Measurements from ENCODE around the gene ADAM17. TPM values are rescaled to one million over a fixed set of nuclear protein-coding genes. Genes with fewer than 3 reads are reported as not detected.

The ADAM17 gene
- polyA plus RNA-seq, 1 donor from 2014 or later, result 32.6 TPM

DNA sequence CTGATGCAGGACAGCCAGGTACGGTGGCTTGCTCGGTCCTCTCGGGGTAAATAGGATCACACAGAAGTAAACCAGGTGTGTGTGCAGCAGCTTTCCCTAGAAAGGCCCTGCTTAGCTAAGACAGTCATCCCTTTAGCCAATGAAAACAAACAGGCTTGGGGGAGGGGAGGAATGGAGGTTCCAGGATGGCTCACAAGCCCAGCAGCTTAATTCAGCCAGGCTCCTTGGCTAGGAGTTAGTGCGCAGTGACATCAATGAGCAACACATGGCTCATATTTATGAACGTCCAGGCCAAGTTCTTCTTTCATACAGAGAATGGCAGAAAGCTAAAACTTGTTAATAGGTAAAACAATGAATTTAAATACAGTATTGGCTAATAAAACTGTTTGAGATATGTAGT lies 71.1 kb downstream of the ADAM17 start:
- H3K9me2 ChIP-seq (ENCODE audit: insufficient read depth, low read length), result no peaks in the 10 kb centered on the region
- TF ChIP-seq MXI1 (conservative IDR thresholded peaks at IDR 0.05; ENCODE audit: poor library complexity, severe bottlenecking) (no peak), POLR2AphosphoS5 (IDR thresholded peaks at IDR 0.05) (no peak), TAF1 (IDR thresholded peaks at IDR 0.05; ENCODE audit: low read depth) (no peak), EZH2 (IDR thresholded peaks at IDR 0.05; ENCODE audit: borderline replicate concordance, insufficient read depth, low read length, poor library complexity, severe bottlenecking) (no peak), EP300 (conservative IDR thresholded peaks at IDR 0.05; ENCODE audit: poor library complexity, severe bottlenecking) (no peak), RAD21 (conservative IDR thresholded peaks at IDR 0.05) (no peak), SMC3 (conservative IDR thresholded peaks at IDR 0.05; ENCODE audit: poor library complexity) (no peak)
- TF ChIP-seq, protein P1, sequence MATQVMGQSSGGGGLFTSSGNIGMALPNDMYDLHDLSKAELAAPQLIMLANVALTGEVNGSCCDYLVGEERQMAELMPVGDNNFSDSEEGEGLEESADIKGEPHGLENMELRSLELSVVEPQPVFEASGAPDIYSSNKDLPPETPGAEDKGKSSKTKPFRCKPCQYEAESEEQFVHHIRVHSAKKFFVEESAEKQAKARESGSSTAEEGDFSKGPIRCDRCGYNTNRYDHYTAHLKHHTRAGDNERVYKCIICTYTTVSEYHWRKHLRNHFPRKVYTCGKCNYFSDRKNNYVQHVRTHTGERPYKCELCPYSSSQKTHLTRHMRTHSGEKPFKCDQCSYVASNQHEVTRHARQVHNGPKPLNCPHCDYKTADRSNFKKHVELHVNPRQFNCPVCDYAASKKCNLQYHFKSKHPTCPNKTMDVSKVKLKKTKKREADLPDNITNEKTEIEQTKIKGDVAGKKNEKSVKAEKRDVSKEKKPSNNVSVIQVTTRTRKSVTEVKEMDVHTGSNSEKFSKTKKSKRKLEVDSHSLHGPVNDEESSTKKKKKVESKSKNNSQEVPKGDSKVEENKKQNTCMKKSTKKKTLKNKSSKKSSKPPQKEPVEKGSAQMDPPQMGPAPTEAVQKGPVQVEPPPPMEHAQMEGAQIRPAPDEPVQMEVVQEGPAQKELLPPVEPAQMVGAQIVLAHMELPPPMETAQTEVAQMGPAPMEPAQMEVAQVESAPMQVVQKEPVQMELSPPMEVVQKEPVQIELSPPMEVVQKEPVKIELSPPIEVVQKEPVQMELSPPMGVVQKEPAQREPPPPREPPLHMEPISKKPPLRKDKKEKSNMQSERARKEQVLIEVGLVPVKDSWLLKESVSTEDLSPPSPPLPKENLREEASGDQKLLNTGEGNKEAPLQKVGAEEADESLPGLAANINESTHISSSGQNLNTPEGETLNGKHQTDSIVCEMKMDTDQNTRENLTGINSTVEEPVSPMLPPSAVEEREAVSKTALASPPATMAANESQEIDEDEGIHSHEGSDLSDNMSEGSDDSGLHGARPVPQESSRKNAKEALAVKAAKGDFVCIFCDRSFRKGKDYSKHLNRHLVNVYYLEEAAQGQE (IDR thresholded peaks at IDR 0.05; ENCODE audit: borderline replicate concordance), result no peak
- TF ChIP-seq, protein P2, sequence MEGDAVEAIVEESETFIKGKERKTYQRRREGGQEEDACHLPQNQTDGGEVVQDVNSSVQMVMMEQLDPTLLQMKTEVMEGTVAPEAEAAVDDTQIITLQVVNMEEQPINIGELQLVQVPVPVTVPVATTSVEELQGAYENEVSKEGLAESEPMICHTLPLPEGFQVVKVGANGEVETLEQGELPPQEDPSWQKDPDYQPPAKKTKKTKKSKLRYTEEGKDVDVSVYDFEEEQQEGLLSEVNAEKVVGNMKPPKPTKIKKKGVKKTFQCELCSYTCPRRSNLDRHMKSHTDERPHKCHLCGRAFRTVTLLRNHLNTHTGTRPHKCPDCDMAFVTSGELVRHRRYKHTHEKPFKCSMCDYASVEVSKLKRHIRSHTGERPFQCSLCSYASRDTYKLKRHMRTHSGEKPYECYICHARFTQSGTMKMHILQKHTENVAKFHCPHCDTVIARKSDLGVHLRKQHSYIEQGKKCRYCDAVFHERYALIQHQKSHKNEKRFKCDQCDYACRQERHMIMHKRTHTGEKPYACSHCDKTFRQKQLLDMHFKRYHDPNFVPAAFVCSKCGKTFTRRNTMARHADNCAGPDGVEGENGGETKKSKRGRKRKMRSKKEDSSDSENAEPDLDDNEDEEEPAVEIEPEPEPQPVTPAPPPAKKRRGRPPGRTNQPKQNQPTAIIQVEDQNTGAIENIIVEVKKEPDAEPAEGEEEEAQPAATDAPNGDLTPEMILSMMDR (IDR thresholded peaks at IDR 0.05; ENCODE audit: poor library complexity, severe bottlenecking), result no peak
- H3K9ac ChIP-seq (ENCODE audit: low read length), result no peak overlapping the region
- no peak overlapping the region for H3K27ac ChIP-seq (ENCODE audit: low read length)
- no peaks in the 10 kb centered on the region for H3K79me2 ChIP-seq (replicated peaks; ENCODE audit: insufficient read depth, low read length)
- H3K9me3 ChIP-seq (ENCODE audit: low read length), result no peaks in the 10 kb centered on the region
- no peaks in the 10 kb centered on the region for H3F3A ChIP-seq (ENCODE audit: insufficient read depth, low read length, poor library complexity, severe bottlenecking)
- no peaks in the 10 kb centered on the region for H3K27me3 ChIP-seq (ENCODE audit: insufficient read depth, low read depth, low read length)
- H3K4me2 ChIP-seq (ENCODE audit: low read length), result no peak overlapping the region
- no peak overlapping the region for H3K4me3 ChIP-seq (ENCODE audit: low read length)
- no peak overlapping the region for H2AFZ ChIP-seq (ENCODE audit: low read depth, low read length)
- no peaks in the 10 kb centered on the region for H3K36me3 ChIP-seq (ENCODE audit: insufficient read depth, low read length)
- H4K20me1 ChIP-seq (ENCODE audit: insufficient read depth), result no peaks in the 10 kb centered on the region

DNA sequence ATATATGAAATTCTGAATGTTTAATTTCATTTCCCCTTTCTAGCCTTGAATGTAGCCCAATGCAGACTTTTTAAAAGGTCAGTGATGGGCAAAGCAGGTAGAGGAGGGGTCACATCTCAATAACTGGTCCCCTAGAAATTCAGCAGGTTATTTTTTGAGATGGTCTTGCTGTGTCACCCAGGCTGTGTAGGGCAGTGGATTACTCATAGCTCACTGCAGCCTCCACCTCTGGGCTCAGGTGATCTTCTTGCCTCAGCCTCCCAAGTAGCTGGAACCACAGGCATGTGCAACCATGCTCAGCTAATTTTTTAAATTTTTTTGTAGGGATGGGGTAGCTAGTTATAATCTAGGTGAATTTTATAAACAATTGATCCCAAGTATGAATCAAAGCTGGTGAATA lies 72.5 kb downstream of the ADAM17 start:
- H3K79me2 ChIP-seq (replicated peaks; ENCODE audit: insufficient read depth, low read length), result no peaks in the 10 kb centered on the region
- no peak overlapping the region for H3K4me3 ChIP-seq (ENCODE audit: low read length)
- H3K27ac ChIP-seq (ENCODE audit: low read length), result no peak overlapping the region
- no peaks in the 10 kb centered on the region for H3F3A ChIP-seq (ENCODE audit: insufficient read depth, low read length, poor library complexity, severe bottlenecking)
- TF ChIP-seq MXI1 (conservative IDR thresholded peaks at IDR 0.05; ENCODE audit: poor library complexity, severe bottlenecking) (no peak), EZH2 (IDR thresholded peaks at IDR 0.05; ENCODE audit: borderline replicate concordance, insufficient read depth, low read length, poor library complexity, severe bottlenecking) (no peak), TAF1 (IDR thresholded peaks at IDR 0.05; ENCODE audit: low read depth) (no peak), SMC3 (conservative IDR thresholded peaks at IDR 0.05; ENCODE audit: poor library complexity) (no peak), POLR2AphosphoS5 (IDR thresholded peaks at IDR 0.05) (no peak), EP300 (conservative IDR thresholded peaks at IDR 0.05; ENCODE audit: poor library complexity, severe bottlenecking) (no peak), RAD21 (conservative IDR thresholded peaks at IDR 0.05) (no peak)
- TF ChIP-seq, protein P1 (IDR thresholded peaks at IDR 0.05; ENCODE audit: borderline replicate concordance), result no peak
- TF ChIP-seq, protein P2 (IDR thresholded peaks at IDR 0.05; ENCODE audit: poor library complexity, severe bottlenecking), result no peak
- no peak overlapping the region for H3K9ac ChIP-seq (ENCODE audit: low read length)
- H4K20me1 ChIP-seq (ENCODE audit: insufficient read depth), result no peaks in the 10 kb centered on the region
- H2AFZ ChIP-seq (ENCODE audit: low read depth, low read length), result no peak overlapping the region
- H3K4me2 ChIP-seq (ENCODE audit: low read length), result no peak overlapping the region
- no peaks in the 10 kb centered on the region for H3K9me2 ChIP-seq (ENCODE audit: insufficient read depth, low read length)
- H3K27me3 ChIP-seq (ENCODE audit: insufficient read depth, low read depth, low read length), result no peaks in the 10 kb centered on the region
- H3K36me3 ChIP-seq (ENCODE audit: insufficient read depth, low read length), result no peaks in the 10 kb centered on the region
- H3K9me3 ChIP-seq (ENCODE audit: low read length), result no peaks in the 10 kb centered on the region
